SHP77 (cell line): Measurements from ENCODE around the gene ZNF493.

Experiments
- DNase-seq, 2 experiments: peaks; one replicate each; lab custom pipeline; 2025; lab: John Stamatoyannopoulos, UW

The ZNF493 gene

DNA sequence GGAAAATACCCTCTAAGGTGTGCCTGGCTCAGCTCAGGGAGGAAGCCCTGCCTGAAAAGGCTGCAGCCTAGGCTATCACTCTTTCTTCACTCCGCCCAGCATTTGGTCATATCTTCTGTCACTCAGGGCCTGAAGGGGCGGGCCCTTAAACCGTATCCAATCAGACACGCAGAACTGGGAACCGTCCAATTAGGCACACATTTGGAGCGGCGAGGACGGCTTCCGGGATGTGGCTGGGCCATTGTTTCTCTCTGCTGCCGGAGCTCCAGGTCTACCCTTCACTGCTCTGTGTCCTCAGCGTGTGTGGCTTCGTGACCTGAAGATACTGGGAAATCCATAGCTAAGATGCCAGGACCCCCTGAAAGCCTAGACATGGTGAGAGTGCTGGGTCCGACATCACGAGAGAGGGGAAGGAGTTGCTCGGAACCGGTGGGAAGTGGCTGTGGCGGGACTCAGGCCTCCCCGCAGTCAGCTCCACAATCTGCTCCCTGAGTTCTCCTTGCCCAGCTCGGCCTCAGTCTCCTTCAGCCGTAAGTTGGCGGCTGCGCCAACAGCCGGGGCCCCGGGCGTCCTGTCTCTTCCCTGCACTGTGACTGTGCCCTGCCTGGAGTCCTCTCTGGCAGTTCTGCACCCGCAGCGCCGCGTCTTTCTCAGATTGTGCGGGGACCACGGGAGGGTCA is at the start of gene ZNF493:
ZNF493 (plus strand) TSS at position 241 of the 680 bp plus-strand sequence; CDS start at position 346, 105 bp downstream.
- DNase-seq: peak; percentile 94 to 97

- no peak for DNase-seq
These were observed 44.1 kb upstream of the ZNF493 start for GRCh38 chr19:21352830-21353229.

DNA sequence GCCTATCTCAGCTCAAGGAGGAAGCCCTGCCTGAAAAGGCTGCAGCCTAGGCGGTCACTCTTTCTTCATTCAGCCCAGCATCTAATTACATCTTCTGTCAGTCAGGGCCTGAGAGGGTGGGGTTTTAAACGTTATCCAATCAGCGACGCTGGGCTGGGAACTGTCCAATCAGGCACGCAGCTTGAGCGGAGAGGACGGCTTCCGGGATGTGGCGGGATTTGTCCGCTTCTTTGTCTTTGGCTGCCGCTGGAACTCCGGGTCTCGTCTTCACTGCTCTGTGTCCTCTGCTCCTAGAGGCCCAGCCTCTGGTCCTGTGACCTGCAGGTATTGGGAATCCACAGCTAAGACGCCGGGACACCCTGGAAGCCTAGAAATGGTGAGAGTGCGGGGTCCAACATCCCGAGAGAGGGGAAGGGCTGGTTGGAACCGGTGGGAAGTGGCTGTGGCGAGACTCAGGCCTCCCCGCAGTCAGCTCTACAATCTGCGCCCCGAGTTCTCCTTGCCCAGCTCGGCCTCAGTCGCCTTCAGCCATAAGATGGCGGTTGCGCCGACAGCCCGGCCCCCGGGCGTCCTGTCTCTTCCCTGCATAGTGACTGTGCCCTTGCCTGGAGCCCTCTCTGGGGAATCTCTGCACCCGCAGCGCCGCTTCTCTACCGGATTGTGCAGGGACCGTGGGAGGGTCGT is 38.0 kb upstream of the ZNF493 start, which contains the start of gene ZNF738:
ZNF738 (plus strand) TSS at position 233 of the 684 bp plus-strand sequence; CDS start at position 374, 141 bp downstream.
- no peak for DNase-seq

GRCh38 chr19:21362291-21362690 is 34.6 kb upstream of the ZNF493 start:
- no peak for DNase-seq

- no peak for DNase-seq
These were observed 12.9 kb upstream of the ZNF493 start for GRCh38 chr19:21383980-21384582.

GRCh38 chr19:21396121-21396520 is 812 bp upstream of the ZNF493 start:
- DNase-seq: no peak

- no peak for DNase-seq
These were observed 1.9 kb downstream of the ZNF493 start for GRCh38 chr19:21398851-21399250.

GRCh38 chr19:21402303-21402985 is 5.5 kb downstream of the ZNF493 start:
- no peak for DNase-seq

- DNase-seq: no peak
These were observed 13.2 kb downstream of the ZNF493 start for GRCh38 chr19:21410166-21410565.

- DNase-seq: no peak
These were observed 25.3 kb downstream of the ZNF493 start for GRCh38 chr19:21422244-21422643.

DNA sequence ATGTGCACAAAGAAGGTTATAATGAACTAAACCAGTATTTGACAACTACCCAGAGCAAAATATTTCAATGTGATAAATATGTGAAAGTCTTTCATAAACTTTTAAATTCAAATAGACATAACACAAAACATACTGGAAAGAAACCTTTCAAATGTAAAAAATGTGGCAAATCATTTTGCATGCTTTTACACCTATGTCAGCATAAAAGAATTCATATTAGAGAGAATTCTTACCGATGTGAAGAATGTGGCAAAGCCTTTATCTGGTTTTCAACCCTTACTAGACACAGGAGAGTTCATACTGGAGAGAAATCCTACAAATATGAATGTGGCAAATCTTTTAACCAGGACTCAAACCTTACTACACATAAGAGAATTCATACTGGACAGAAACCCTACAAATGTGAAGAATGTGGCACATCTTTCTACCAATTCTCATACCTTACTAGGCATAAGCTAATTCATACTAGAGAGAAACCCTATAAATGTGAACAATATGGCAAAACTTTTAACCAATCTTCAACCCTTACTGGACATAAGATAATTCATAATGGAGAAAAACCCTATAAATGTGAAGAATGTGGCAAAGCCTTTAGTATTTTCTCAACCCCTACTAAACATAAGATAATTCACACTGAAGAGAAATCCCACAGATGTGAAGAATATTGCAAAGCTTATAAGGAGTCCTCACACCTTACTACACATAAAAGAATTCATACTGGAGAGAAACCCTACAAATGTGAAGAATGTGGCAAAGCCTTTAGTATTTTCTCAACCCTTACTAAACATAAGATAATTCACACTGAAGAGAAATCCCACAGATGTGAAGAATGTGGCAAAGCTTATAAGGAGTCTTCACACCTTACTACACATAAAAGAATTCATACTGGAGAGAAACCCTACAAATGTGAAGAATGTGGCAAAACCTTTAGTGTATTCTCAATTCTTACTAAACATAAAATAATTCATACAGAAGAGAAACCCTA is 26.4 kb downstream of the ZNF493 start:
- no peak for DNase-seq

DNA sequence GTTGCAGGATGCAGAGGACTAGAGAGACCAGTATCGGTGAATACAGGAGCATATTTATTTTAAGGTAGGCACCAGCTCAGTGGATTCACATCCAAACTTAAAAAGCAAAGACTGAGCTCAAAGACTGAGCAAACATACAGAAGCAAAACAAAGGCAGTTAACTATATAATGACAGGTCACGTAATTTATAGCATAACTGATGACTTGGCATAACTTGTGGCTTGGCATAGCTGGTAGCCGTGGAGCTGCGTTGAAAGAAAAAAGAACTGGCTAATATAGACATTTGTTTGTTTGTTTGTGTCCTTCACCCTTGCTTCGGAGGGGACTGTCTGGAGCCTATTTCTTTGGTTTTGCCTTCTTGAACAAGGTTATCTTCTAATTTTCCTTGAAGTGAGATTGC is 33.7 kb downstream of the ZNF493 start:
- DNase-seq: no peak

- DNase-seq: no peak
These were observed 35.7 kb downstream of the ZNF493 start for GRCh38 chr19:21432590-21432989.

GRCh38 chr19:21434516-21434915 is 37.6 kb downstream of the ZNF493 start:
- no peak for DNase-seq

DNA sequence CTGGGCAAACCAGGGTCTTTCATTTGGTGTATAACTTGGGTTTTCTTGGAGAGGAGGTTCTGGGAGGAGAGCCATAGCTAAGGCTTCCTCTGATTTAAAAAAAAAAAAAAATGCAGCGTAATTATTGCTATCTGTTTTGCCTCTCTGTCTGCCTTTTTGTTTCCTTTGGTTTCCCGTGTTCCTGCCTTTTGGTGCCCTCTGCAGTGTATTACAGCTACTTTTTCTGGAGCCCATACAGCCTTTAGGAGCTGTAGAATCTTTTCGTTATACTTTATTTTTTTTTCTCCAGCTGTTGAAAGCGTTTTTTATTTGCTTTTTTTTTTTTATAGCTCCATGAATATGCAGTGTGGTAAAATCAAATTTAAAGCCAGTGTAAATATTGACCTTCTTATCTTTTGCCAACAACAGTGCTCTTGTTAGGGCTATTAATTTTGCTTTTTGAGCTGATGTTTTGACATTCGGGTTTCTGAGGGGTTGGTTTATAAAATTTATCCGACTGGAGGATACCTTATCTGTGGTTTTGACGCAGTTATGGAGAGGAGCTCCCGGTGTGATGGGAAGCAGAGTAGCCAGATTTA is 38.1 kb downstream of the ZNF493 start:
- DNase-seq: no peak

- DNase-seq: no peak
These were observed 42.3 kb downstream of the ZNF493 start for GRCh38 chr19:21439201-21439751.

DNA sequence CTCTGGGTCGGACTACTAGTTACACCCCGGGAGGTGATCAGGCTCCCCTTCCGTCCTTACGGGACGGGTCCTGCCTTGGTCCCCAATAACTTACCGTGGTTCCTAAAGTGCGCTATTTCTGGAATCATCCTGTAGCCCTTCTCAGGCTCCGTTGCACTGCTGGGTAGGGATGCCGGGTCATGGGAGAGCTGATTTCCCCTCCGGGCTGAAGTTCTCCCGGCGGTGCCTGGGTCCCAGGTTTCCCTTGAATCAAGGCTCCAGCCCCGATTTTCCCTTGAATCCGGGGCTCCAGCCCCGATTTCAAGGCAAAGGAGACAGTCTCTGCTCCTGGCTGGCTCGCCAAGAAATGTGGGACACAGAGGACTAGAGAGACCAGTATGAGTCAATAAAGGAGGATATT is 43.4 kb downstream of the ZNF493 start:
- DNase-seq: no peak

DNA sequence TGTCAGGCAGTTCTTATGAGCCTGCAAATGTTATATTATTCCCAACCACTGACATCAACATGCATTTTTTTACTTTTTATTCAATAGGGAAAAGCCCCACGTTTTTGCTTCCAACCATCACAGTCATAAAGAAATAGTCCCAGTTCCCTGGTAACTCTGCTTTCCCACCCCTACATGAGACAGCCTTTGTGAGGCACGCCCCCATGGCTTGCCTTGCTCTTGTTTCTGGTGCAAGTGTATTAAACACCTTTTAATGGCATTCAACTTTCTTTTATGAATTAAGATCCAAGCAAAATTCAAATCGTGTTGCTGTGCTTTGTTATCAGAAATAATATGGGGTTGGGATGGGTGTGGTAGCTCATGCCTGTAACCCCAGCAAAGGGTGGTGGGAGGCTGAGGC is 54.3 kb downstream of the ZNF493 start:
- DNase-seq: no peak

- no peak for DNase-seq
These were observed 58.0 kb downstream of the ZNF493 start for GRCh38 chr19:21454901-21455300.

GRCh38 chr19:21460686-21461085 is 63.8 kb downstream of the ZNF493 start:
- no peak for DNase-seq

GRCh38 chr19:21462540-21462939 is 65.6 kb downstream of the ZNF493 start:
- no peak for DNase-seq
